ENCODE measurements around the gene CTCF. TPM values are rescaled to one million over a fixed set of nuclear protein-coding genes. Genes with fewer than 3 reads are reported as not detected.

Gene CTCF
- total and polyA plus RNA-seq, 2 donors (not counting 3 experiments of a cell fraction or from before 2014, with no cell fraction given), result 20.7 to 40.0 TPM

- no peak overlapping the region for H2AFZ ChIP-seq (ENCODE audit: low read depth, low read length)
- TF ChIP-seq EZH2 (IDR thresholded peaks at IDR 0.05; ENCODE audit: borderline replicate concordance, low read depth, low read length, severe bottlenecking) (no peak), CTCF (IDR thresholded peaks at IDR 0.05; ENCODE audit: extremely low read depth in 1 of 2, insufficient read depth in 1 of 2, low read depth in 1 of 2, low read length in 2 of 2) (no peak), MYC (IDR thresholded peaks at IDR 0.05; ENCODE audit: low read depth, low read length) (no peak), FOS (IDR thresholded peaks at IDR 0.05; ENCODE audit: borderline replicate concordance, insufficient read depth, low read length) (no peak), JUN (IDR thresholded peaks at IDR 0.05; ENCODE audit: borderline replicate concordance, insufficient read depth, insufficient read length, low read depth) (no peak), GATA2 (IDR thresholded peaks at IDR 0.05; ENCODE audit: insufficient read depth, insufficient read length, low read depth, low read length) (no peak), POLR2AphosphoS5 (IDR thresholded peaks at IDR 0.05; ENCODE audit: insufficient read depth, low read depth, low read length) (no peak), POLR2A (IDR thresholded peaks at IDR 0.05; ENCODE audit: low read depth, low read length) (no peak)
- TF ChIP-seq, protein P1, sequence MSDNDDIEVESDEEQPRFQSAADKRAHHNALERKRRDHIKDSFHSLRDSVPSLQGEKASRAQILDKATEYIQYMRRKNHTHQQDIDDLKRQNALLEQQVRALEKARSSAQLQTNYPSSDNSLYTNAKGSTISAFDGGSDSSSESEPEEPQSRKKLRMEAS (IDR thresholded peaks at IDR 0.05; ENCODE audit: insufficient read depth, insufficient read length), result no peak
- no peak overlapping the region for H3K4me3 ChIP-seq (replicated peaks in 1 of 3; ENCODE audit: insufficient read depth in 1 of 3, low read depth in 1 of 3, low read length in 3 of 3)
- peaks cover 27% of the 10 kb centered on the region for H3K4me1 ChIP-seq (ENCODE audit: control insufficient read depth, extremely low read depth, insufficient read depth, low read length)
- H3K36me3 ChIP-seq (ENCODE audit: control insufficient read depth in 2 of 2, extremely low read depth in 1 of 2, insufficient read depth in 2 of 2, low read length in 2 of 2), result no peaks in the 10 kb centered on the region
- BruUV-seq (replicated peaks), result no TSS peak
- intact Hi-C loops (cut with micrococcal nuclease), result no loop called here
- H3K27me3 ChIP-seq (ENCODE audit: control insufficient read depth in 2 of 2, insufficient read depth in 2 of 2, low read length in 2 of 2), result no peaks in the 10 kb centered on the region
- H4K20me1 ChIP-seq (replicated peaks; ENCODE audit: control insufficient read depth, extremely low read depth, insufficient read depth, low read length), result no peaks in the 10 kb centered on the region
- no peaks in the 10 kb centered on the region for H3K9me1 ChIP-seq (replicated peaks; ENCODE audit: control insufficient read depth, extremely low read depth, insufficient read depth, low read length)
- FAIRE-seq (no peak), DNase-seq (ENCODE audit: low read depth, low spot score) (no peak)
- POLR2A ChIA-PET, result interaction anchor here (1.6 kb wide), 1 partner anchor 9 kb away, joined by 4 read pairs; no protein-coding TSS in a partner anchor
- H3K27ac ChIP-seq (ENCODE audit: insufficient read depth, low read depth, low read length), result no peak overlapping the region
- CTCF ChIA-PET, result interaction anchor here (1.1 kb wide), 1 partner anchor 10 kb away, joined by 5 read pairs; the partner anchor contains the start of gene CTCF
- H3K79me2 ChIP-seq (ENCODE audit: control insufficient read depth, insufficient read depth, low read length), result no peaks in the 10 kb centered on the region
- no peak overlapping the region for H3K4me2 ChIP-seq (ENCODE audit: insufficient read depth, low read length)
- no peaks in the 10 kb centered on the region for H3K9me3 ChIP-seq (replicated peaks; ENCODE audit: control insufficient read depth, insufficient read depth, low read length)
- dilution Hi-C loops (cut with MboI; ENCODE audit: extremely low pct_ligation_motif_present, low sequenced_read_pairs), result no loop called here
- H3K9ac ChIP-seq (replicated peaks; ENCODE audit: extremely low read depth, insufficient read depth, low read length), result no peak overlapping the region
Measured at GRCh38 chr16:67552476-67552875, 9.8 kb upstream of the CTCF start.

All from endothelial cell of umbilical vein (primary cell).